HEK293T (cell line): ENCODE measurements around the gene MAPKAPK5.

ENCODE experiments used
- ARNT ChIP-seq: fragments of 450-650 bp; IDR thresholded peaks from 2 replicates; pipeline ENCODE4 v1.6.1; 2017; ENCODE audit warnings: mild to moderate bottlenecking
- BHLHE40 ChIP-seq: fragments of 450-650 bp; IDR thresholded peaks from 2 replicates; pipeline ENCODE4 v1.6.1; 2016; ENCODE audit warnings: mild to moderate bottlenecking, moderate library complexity, borderline replicate concordance
- CTBP1 ChIP-seq: fragments of 450-650 bp; IDR thresholded peaks from 2 replicates; pipeline ENCODE4 v1.6.1; 2016; ENCODE audit warnings: borderline replicate concordance
- ELF4 ChIP-seq: fragments of 450-650 bp; IDR thresholded peaks from 2 replicates; pipeline ENCODE4 v1.6.1; 2017; ENCODE audit warnings: antibody characterized with exemption
- FOXA1 ChIP-seq: fragments of 450-650 bp; IDR thresholded peaks from 2 replicates; pipeline ENCODE4 v1.6.1; 2016; ENCODE audit warnings: mild to moderate bottlenecking
- FOXK2 ChIP-seq: fragments of 450-650 bp; IDR thresholded peaks from 2 replicates; pipeline ENCODE4 v1.6.1; 2016; ENCODE audit warnings: mild to moderate bottlenecking
- FOXM1 ChIP-seq: fragments of 450-650 bp; IDR thresholded peaks from 2 replicates; pipeline ENCODE4 v1.6.1; 2017; ENCODE audit warnings: mild to moderate bottlenecking, borderline replicate concordance
- HDGF ChIP-seq: fragments of 450-650 bp; IDR thresholded peaks from 2 replicates; pipeline ENCODE4 v1.6.1; 2017; ENCODE audit warnings: antibody characterized with exemption, borderline replicate concordance
- NFRKB ChIP-seq: fragments of 450-650 bp; IDR thresholded peaks from 2 replicates; pipeline ENCODE4 v1.6.1; 2016; ENCODE audit warnings: mild to moderate bottlenecking, moderate library complexity
- SP1 ChIP-seq: fragments of 450-650 bp; IDR thresholded peaks from 2 replicates; pipeline ENCODE4 v1.6.1; 2017
- SUZ12 ChIP-seq: fragments of 450-650 bp; IDR thresholded peaks from 2 replicates; pipeline ENCODE4 v1.6.1; 2016; ENCODE audit warnings: mild to moderate bottlenecking
- TARDBP ChIP-seq: fragments of 450-650 bp; IDR thresholded peaks from 2 replicates; pipeline ENCODE4 v1.6.1; 2016

DNA sequence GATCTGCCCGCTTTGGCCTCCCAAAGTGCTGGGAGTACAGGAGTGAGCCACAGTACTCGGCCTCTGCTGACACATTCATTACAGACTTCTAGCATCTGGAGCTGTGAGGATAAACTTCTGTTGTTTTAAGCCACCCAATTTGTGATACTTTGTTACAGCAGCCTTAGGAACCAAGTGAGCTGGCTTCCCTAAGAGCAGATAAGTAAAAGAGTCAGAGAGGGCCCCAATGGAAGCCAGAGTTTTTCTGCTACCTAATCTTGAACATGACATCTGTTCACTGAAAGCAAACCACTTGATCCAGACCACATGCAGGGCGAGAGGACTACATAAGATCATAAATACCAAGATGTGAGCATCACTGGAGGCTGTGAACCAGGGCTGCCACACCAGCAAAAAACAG, 3.7 kb upstream of the MAPKAPK5 start:
- TF ChIP-seq SUZ12: no peak
- no peak for TF ChIP-seq NFRKB
- TF ChIP-seq ELF4: no peak
- TF ChIP-seq FOXM1: no peak
- no peak for TF ChIP-seq TARDBP
- TF ChIP-seq FOXK2: no peak
- TF ChIP-seq CTBP1: no peak
- no peak for TF ChIP-seq BHLHE40
- TF ChIP-seq FOXA1: no peak
- TF ChIP-seq SP1: no peak
- no peak for TF ChIP-seq ARNT
- TF ChIP-seq HDGF: no peak
